ENCODE data around the gene ERO1A. TPM values are rescaled to one million over a fixed set of nuclear protein-coding genes. Genes with fewer than 3 reads are reported as not detected.

Gene ERO1A
- total and polyA plus RNA-seq, 2 of the 4 experiments (the other 2 are of a cell fraction): 29.7 to 44.6 TPM

DNA sequence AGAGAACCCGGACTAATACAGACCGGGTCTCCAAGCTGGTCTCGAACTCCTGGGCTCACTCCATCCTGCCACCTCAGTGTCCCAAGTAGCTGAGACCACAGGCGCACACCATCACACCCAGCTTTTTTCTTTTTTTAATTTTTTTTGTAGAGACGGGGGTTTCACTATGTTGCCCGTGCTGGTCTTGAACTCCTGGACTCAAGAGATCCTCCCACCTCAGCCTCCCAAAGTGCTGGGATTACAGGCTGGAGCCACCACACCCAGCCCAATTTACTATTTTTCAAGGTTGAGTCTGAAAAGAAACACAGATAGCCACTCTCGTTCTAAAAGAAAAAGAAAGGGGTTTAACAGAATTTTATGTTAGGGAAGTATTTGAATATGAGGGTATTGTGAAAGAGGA is 1.8 kb downstream of the ERO1A start:
- H2AK5ac ChIP-seq (ENCODE audit: low read depth, low read length): no peak overlapping the region; the same call in 1 of the 2 replicates
- no peak overlapping the region for H4K91ac ChIP-seq (ENCODE audit: insufficient read depth, low read depth, low read length)
- ChIA-PET POLR2A (ENCODE audit: unreplicated experiment) (no interaction called here), CTCF (no interaction called here)
- no peak overlapping the region for H2BK20ac ChIP-seq (ENCODE audit: low read depth, low read length)
- H2BK5ac ChIP-seq (ENCODE audit: low read depth, low read length, poor library complexity, severe bottlenecking): no peak overlapping the region
- TF ChIP-seq CHD1 (IDR thresholded peaks at IDR 0.05; ENCODE audit: low read depth, low read length) (no peak), MXI1 (IDR thresholded peaks at IDR 0.05; ENCODE audit: borderline replicate concordance, low read depth, low read length) (no peak), FOS (IDR thresholded peaks at IDR 0.05; ENCODE audit: low read depth, low read length) (no peak), RFX5 (IDR thresholded peaks at IDR 0.05; ENCODE audit: low read depth, low read length) (no peak), POLR2A (IDR thresholded peaks at IDR 0.05; ENCODE audit: low read depth, low read length) (no peak), MAFK (IDR thresholded peaks at IDR 0.05; ENCODE audit: low read depth, low read length) (no peak), RCOR1 (IDR thresholded peaks at IDR 0.05; ENCODE audit: insufficient replicate concordance, low read length) (no peak), BHLHE40 (IDR thresholded peaks at IDR 0.05; ENCODE audit: low read depth, low read length) (no peak), NFE2L2 (IDR thresholded peaks at IDR 0.05; ENCODE audit: low read depth, low read length) (no peak), RAD21 (IDR thresholded peaks at IDR 0.05; ENCODE audit: low read length) (no peak), SMC3 (IDR thresholded peaks at IDR 0.05; ENCODE audit: low read depth, low read length) (no peak), CEBPB (IDR thresholded peaks at IDR 0.05; ENCODE audit: low read depth, low read length) (no peak), MAZ (IDR thresholded peaks at IDR 0.05; ENCODE audit: borderline replicate concordance, low read depth, low read length) (no peak)
- TF ChIP-seq, protein P1, sequence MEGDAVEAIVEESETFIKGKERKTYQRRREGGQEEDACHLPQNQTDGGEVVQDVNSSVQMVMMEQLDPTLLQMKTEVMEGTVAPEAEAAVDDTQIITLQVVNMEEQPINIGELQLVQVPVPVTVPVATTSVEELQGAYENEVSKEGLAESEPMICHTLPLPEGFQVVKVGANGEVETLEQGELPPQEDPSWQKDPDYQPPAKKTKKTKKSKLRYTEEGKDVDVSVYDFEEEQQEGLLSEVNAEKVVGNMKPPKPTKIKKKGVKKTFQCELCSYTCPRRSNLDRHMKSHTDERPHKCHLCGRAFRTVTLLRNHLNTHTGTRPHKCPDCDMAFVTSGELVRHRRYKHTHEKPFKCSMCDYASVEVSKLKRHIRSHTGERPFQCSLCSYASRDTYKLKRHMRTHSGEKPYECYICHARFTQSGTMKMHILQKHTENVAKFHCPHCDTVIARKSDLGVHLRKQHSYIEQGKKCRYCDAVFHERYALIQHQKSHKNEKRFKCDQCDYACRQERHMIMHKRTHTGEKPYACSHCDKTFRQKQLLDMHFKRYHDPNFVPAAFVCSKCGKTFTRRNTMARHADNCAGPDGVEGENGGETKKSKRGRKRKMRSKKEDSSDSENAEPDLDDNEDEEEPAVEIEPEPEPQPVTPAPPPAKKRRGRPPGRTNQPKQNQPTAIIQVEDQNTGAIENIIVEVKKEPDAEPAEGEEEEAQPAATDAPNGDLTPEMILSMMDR (conservative IDR thresholded peaks at IDR 0.05; ENCODE audit: low read depth, low read length): no peak
- TF ChIP-seq, protein P2, sequence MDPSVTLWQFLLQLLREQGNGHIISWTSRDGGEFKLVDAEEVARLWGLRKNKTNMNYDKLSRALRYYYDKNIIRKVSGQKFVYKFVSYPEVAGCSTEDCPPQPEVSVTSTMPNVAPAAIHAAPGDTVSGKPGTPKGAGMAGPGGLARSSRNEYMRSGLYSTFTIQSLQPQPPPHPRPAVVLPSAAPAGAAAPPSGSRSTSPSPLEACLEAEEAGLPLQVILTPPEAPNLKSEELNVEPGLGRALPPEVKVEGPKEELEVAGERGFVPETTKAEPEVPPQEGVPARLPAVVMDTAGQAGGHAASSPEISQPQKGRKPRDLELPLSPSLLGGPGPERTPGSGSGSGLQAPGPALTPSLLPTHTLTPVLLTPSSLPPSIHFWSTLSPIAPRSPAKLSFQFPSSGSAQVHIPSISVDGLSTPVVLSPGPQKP (IDR thresholded peaks at IDR 0.05; ENCODE audit: borderline replicate concordance, low read depth, low read length): no peak
- TF ChIP-seq, protein P3, sequence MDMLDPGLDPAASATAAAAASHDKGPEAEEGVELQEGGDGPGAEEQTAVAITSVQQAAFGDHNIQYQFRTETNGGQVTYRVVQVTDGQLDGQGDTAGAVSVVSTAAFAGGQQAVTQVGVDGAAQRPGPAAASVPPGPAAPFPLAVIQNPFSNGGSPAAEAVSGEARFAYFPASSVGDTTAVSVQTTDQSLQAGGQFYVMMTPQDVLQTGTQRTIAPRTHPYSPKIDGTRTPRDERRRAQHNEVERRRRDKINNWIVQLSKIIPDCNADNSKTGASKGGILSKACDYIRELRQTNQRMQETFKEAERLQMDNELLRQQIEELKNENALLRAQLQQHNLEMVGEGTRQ (IDR thresholded peaks at IDR 0.05; ENCODE audit: low read depth, low read length): no peak
- no TSS peak for BruUV-seq (replicated peaks)
- no peak overlapping the region for H2AFZ ChIP-seq (replicated peaks; ENCODE audit: low read length, poor library complexity)
- WGBS, 2 experiments (ENCODE audit: extremely low coverage in 2 of 2, insufficient read length in 1 of 2): no CpG with 5 or more reads among the region's 7 CpGs
- no peak overlapping the region for H3K23ac ChIP-seq (ENCODE audit: low read depth, low read length)
- ATAC-seq (ENCODE audit: low read depth) (no peak), DNase-seq (no peak)
- H3K4me2 ChIP-seq (ENCODE audit: low read depth, low read length): no peak overlapping the region
- H3K18ac ChIP-seq (ENCODE audit: low read depth, low read length): no peak overlapping the region
- H3K56ac ChIP-seq (ENCODE audit: extremely low read depth, insufficient read depth, low read length): no peak overlapping the region
- peaks cover 3% of the 10 kb centered on the region; the same call in 1 of the 2 replicates for H3K9me1 ChIP-seq (ENCODE audit: insufficient read depth, low read length)
- dilution Hi-C loops (cut with HindIII; ENCODE audit: low sequenced_read_pairs, unreplicated experiment): no loop called here
- H3K9me3 ChIP-seq (ENCODE audit: control insufficient read depth, insufficient read depth, low read length): no peaks in the 10 kb centered on the region
- peaks cover 2% of the 10 kb centered on the region for H3K4me1 ChIP-seq (ENCODE audit: control insufficient read depth, insufficient read depth, low read length)
- H2AK9ac ChIP-seq (replicated peaks; ENCODE audit: low read depth, low read length, poor library complexity): no peak overlapping the region
- H2BK15ac ChIP-seq (ENCODE audit: low read depth, low read length): no peak overlapping the region
- no peak overlapping the region for H2BK120ac ChIP-seq (ENCODE audit: low read depth, low read length)
- H3K27ac ChIP-seq (ENCODE audit: insufficient read depth, low read length): no peak overlapping the region
- in situ Hi-C loops (cut with MboI; ENCODE audit: low sequenced_read_pairs): loop anchor here (25.0 kb wide), 1 partner anchor 381 kb away; the partner anchor contains the start of gene PTGER2
- H3K79me1 ChIP-seq (ENCODE audit: low read depth in 1 of 2, low read length in 2 of 2): peaks cover 9 to 51% of the 10 kb centered on the region in 2 experiments
- H3K14ac ChIP-seq (replicated peaks; ENCODE audit: low read depth, low read length): no peak overlapping the region
- H4K20me1 ChIP-seq (ENCODE audit: insufficient read depth, low read length): peaks cover 36% of the 10 kb centered on the region
- no peak overlapping the region for H3K4ac ChIP-seq (ENCODE audit: low read depth, low read length)
- intact Hi-C loops (cut with micrococcal nuclease): loop anchor here (5.0 kb wide), 2 partner anchors 381 to 396 kb away; partner anchors contain the start of gene PTGER2
- H3K4me3 ChIP-seq (ENCODE audit: insufficient read depth, low read depth, low read length): no peak overlapping the region
- H4K5ac ChIP-seq (ENCODE audit: low read depth, low read length): no peak overlapping the region
- no peaks in the 10 kb centered on the region for H3K27me3 ChIP-seq (ENCODE audit: control insufficient read depth, insufficient read depth, low read length)
- no peak overlapping the region for H4K8ac ChIP-seq (ENCODE audit: low read depth in 2 of 2, low read length in 2 of 2)
- no peaks in the 10 kb centered on the region for H3K36me3 ChIP-seq (ENCODE audit: control insufficient read depth, insufficient read depth, low read length)
- H3K9ac ChIP-seq (ENCODE audit: low read depth, low read length): no peak overlapping the region
